RWPE2 (cell line): Measurements from ENCODE around the gene FKBP1A.

Experiments
- ATAC-seq: fragments of 200-7000 bp; cut with Tn5 transposase; 3 replicates; pipeline ENCODE4 v1.9.1; 2021; ENCODE audit warnings: low read depth
- DNase-seq: peaks from one replicate; pipeline ENCODE4 v3.0.0-alpha.2; 2020; ENCODE audit warnings: low spot score
- H3K27ac ChIP-seq: fragments of 450-650 bp; 2 replicates; pipeline ENCODE4 v1.5.1; 2017; ENCODE audit warnings: mild to moderate bottlenecking; ENCODE audit not compliant: poor library complexity, severe bottlenecking
- H3K27me3 ChIP-seq: fragments of 250-450 bp; sonication (Bioruptor Pico); 2 replicates; pipeline ENCODE4 v1.5.1; 2021; ENCODE audit warnings: mild to moderate bottlenecking, moderate library complexity; ENCODE audit not compliant: insufficient read depth, poor library complexity, severe bottlenecking
- H3K36me3 ChIP-seq: fragments of 250-450 bp; sonication (Bioruptor Pico); 2 replicates; pipeline ENCODE4 v1.5.1; 2020; ENCODE audit warnings: low read depth, mild to moderate bottlenecking, moderate library complexity
- H3K4me1 ChIP-seq: fragments of 250-450 bp; sonication (Bioruptor Pico); 2 replicates; pipeline ENCODE4 v1.5.1; 2021; ENCODE audit warnings: mild to moderate bottlenecking, moderate library complexity; ENCODE audit not compliant: insufficient read depth, poor library complexity, severe bottlenecking
- H3K4me3 ChIP-seq: fragments of 250-450 bp; sonication (Bioruptor Pico); 2 replicates; pipeline ENCODE4 v1.5.1; 2021; ENCODE audit warnings: mild to moderate bottlenecking, moderate library complexity; ENCODE audit not compliant: severe bottlenecking
- H3K9me3 ChIP-seq: fragments of 250-450 bp; sonication (Bioruptor Pico); 2 replicates; pipeline ENCODE4 v1.5.1; 2021; ENCODE audit warnings: mild to moderate bottlenecking, moderate library complexity; ENCODE audit not compliant: severe bottlenecking
- TF ChIP-seq, protein P1 (sequence below): fragments of 450-650 bp; IDR thresholded peaks from one replicate; pipeline ENCODE4 v1.5.1; 2017; ENCODE audit warnings: mild to moderate bottlenecking, moderate library complexity; ENCODE audit not compliant: poor library complexity, severe bottlenecking

FKBP1A gene

DNA sequence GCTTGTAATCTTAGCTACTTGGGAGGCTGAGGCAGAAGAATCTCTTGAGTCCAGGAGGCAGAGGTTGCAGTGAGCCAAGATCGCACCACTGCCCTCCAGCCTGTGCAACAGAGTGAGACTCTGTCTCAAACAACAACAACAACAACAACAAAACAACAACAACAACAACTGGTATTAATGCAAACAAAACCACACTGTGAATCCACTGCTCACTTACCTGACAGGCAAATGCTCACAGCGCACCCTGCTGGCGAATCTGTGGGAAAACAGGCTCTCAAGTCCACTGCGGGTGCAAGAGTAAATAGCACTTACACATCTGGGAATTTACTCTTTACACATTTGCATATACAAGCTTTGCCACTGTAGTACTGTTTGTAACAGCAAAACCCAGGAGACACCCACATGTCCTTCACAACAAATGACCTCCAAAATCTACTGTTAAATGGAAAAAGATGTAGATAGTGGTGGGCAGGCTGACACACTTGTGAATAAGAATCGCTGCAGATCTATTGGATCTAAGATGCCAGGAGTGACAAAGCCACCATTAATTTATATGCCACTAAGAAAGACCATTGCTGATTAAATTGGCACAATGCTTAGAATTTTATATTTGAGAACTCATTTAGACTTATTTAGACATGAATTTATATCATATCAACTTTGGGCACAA lies 44.5 kb upstream of the FKBP1A start:
- no peak overlapping the region for H3K4me3 ChIP-seq
- TF ChIP-seq, protein P1, sequence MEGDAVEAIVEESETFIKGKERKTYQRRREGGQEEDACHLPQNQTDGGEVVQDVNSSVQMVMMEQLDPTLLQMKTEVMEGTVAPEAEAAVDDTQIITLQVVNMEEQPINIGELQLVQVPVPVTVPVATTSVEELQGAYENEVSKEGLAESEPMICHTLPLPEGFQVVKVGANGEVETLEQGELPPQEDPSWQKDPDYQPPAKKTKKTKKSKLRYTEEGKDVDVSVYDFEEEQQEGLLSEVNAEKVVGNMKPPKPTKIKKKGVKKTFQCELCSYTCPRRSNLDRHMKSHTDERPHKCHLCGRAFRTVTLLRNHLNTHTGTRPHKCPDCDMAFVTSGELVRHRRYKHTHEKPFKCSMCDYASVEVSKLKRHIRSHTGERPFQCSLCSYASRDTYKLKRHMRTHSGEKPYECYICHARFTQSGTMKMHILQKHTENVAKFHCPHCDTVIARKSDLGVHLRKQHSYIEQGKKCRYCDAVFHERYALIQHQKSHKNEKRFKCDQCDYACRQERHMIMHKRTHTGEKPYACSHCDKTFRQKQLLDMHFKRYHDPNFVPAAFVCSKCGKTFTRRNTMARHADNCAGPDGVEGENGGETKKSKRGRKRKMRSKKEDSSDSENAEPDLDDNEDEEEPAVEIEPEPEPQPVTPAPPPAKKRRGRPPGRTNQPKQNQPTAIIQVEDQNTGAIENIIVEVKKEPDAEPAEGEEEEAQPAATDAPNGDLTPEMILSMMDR = peak; percentile 98
- no peaks in the 10 kb centered on the region for H3K9me3 ChIP-seq
- H3K27me3 ChIP-seq = no peaks in the 10 kb centered on the region
- no peak for DNase-seq
- peaks cover 6% of the 10 kb centered on the region for H3K4me1 ChIP-seq
- no peak overlapping the region for H3K27ac ChIP-seq
- H3K36me3 ChIP-seq = no peaks in the 10 kb centered on the region
- peak; percentile 50; the same call in 2 of the 3 replicates for ATAC-seq

DNA sequence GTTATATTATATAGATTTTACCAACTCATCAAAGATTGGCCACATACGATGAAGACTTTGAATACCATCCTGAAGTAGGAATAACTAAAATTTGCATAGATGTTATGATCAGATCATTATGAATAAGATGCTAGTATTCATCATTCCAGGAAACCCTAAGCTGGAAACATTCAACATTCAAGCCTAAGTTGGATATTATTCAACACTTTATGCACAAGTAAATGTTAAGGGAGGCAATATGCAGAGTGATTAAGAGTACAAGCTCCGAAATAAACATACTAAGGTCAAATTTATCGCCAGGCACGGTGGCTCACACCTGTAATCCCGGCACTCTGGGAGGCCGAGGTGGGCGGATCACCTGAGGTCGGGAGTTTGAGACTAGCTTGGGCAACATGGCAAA lies 43.4 kb upstream of the FKBP1A start:
- Histone ChIP-seq H3K27ac (no peak overlapping the region), H3K36me3 (no peaks in the 10 kb centered on the region), H3K4me1 (peaks cover 6% of the 10 kb centered on the region), H3K4me3 (no peak overlapping the region), H3K9me3 (no peaks in the 10 kb centered on the region), H3K27me3 (no peaks in the 10 kb centered on the region)
- no peak for DNase-seq
- TF ChIP-seq, protein P1 = no peak
- no peak for ATAC-seq

DNA sequence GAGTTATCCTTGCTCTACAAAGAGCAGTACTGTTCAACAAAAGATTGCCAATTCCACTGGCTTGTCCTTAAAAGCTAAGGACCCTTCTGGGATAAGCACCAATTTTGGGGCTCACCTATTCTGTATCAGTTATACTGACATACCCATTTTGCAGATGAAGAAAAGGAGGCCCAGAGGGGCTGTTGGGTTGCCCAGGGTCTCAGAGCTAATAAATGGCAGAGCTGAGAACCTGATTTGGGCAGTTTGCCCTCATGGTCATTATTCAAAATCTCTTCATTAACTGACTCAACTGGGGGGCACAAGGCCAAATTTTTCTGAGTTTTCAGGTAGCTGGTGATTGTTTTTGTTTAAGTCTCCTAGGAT lies 42.5 kb upstream of the FKBP1A start:
- no peak overlapping the region for H3K4me3 ChIP-seq
- H3K27me3 ChIP-seq = no peaks in the 10 kb centered on the region
- TF ChIP-seq, protein P1 = no peak
- no peaks in the 10 kb centered on the region for H3K36me3 ChIP-seq
- peaks cover 6% of the 10 kb centered on the region for H3K4me1 ChIP-seq
- H3K27ac ChIP-seq = no peak overlapping the region
- ATAC-seq (no peak), DNase-seq (no peak)
- H3K9me3 ChIP-seq = no peaks in the 10 kb centered on the region

DNA sequence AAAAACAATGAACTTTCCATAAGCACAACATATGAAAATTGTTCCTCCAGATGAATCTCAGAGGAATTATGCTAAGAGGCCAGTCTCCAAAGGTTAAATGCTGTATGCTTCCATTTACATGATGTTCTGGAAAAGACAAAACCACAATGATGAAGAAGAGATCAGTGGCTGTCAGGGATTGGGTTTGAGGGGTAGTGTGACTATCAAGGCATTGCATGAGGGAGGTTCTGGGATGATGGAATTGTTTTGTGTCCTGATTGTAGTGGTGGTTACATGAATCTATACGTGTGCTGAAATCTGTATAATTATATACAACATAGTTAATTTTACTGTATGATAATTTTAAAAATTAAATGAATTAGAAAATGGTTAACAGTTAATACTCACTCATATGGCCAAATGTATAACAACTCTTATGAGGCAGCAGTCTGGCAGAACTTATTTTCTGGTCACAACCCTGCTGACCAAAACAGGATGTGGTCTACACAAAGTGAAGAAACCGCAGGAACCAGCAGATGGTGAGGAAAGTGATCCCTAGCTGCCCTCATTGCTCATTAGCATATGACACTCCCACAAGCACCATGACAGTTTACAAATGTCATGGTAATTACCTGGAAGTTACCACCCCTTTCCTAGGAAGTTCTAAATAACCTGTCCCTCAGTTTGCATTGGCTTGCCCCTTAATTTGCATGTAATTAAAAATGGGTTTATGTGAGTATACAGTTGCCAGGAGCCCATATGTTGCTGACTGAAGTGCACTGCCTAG lies 41.9 kb upstream of the FKBP1A start:
- Histone ChIP-seq H3K27me3 (no peaks in the 10 kb centered on the region), H3K9me3 (no peaks in the 10 kb centered on the region), H3K27ac (peak overlapping the region; percentile 16), H3K4me1 (peaks cover 6% of the 10 kb centered on the region), H3K4me3 (no peak overlapping the region), H3K36me3 (no peaks in the 10 kb centered on the region)
- DNase-seq (no peak), ATAC-seq (peak; percentile 96)
- TF ChIP-seq, protein P1 = no peak

DNA sequence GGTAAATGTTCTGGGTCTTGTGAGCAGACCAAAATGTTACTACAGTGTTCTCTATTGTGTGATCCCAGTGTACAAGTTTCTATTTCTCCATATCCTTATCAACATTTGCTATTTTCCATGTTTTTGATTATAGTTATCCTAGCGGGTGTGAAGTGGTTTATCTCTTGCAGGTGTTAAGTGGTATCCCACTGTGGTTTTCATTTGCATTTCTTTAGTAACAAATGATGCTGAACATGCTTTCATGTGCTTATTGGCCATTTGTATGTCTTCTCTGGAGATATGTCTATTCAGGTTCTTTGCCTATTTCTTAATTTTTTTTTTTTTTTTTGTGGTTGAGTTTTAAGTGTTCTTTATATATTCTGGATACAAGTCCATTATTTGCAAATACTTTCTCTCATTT lies 38.3 kb upstream of the FKBP1A start:
- Histone ChIP-seq H3K27ac (no peak overlapping the region), H3K36me3 (no peaks in the 10 kb centered on the region), H3K27me3 (no peaks in the 10 kb centered on the region), H3K4me3 (no peak overlapping the region), H3K9me3 (no peaks in the 10 kb centered on the region), H3K4me1 (peaks cover 6% of the 10 kb centered on the region)
- TF ChIP-seq, protein P1 = no peak
- DNase-seq (no peak), ATAC-seq (no peak)
